ENCODE measurements around the gene IPO13. TPM values are rescaled to one million over a fixed set of nuclear protein-coding genes. Genes with fewer than 3 reads are reported as not detected.

The IPO13 gene
- total and polyA plus RNA-seq, 4 donors = 8.6 to 15.1 (median 10.5) TPM

GRCh38 chr1:43934101-43934985 is 12.4 kb upstream of the IPO13 start:
- Histone ChIP-seq H3K36me3 (ENCODE audit: control insufficient read depth in 4 of 4, insufficient read depth in 3 of 4, low read depth in 1 of 4, low read length in 3 of 4) (peaks cover 0 to 4% (median 0%) of the 10 kb centered on the region in 4 donors), H3K27ac (ENCODE audit: low read depth in 1 of 2, low read length in 2 of 2) (no peak overlapping the region), H3K4me3 (ENCODE audit: low read depth in 1 of 3, low read length in 3 of 3) (no peak overlapping the region), H3K9me3 (ENCODE audit: control insufficient read depth in 4 of 4, low read length in 3 of 4) (no peaks in the 10 kb centered on the region), H3K9ac (ENCODE audit: low read depth in 1 of 2, low read length in 2 of 2) (no peak overlapping the region), H3K27me3 (ENCODE audit: control insufficient read depth in 4 of 4, insufficient read depth in 4 of 4, low read length in 3 of 4) (no peaks in the 10 kb centered on the region), H3K4me1 (ENCODE audit: control insufficient read depth in 4 of 4, insufficient read depth in 4 of 4, low read length in 3 of 4) (peaks cover 10 to 27% (median 15%) of the 10 kb centered on the region in 4 donors)
- no peak for TF ChIP-seq FOXA1 (IDR thresholded peaks at IDR 0.05)
- peak; percentile 69 for TF ChIP-seq CTCF (IDR thresholded peaks at IDR 0.05; ENCODE audit: low read depth, low read length, missing input control)
- no peak for TF ChIP-seq RXRA (IDR thresholded peaks at IDR 0.05)
- no peak for TF ChIP-seq GABPA (IDR thresholded peaks at IDR 0.05 in 1 of 2, conservative IDR thresholded peaks at IDR 0.05 in 1 of 2)
- TF ChIP-seq FOXA2 (IDR thresholded peaks at IDR 0.05) = no peak
- TF ChIP-seq HNF4A (conservative IDR thresholded peaks at IDR 0.05) = no peak
- TF ChIP-seq, protein P1, sequence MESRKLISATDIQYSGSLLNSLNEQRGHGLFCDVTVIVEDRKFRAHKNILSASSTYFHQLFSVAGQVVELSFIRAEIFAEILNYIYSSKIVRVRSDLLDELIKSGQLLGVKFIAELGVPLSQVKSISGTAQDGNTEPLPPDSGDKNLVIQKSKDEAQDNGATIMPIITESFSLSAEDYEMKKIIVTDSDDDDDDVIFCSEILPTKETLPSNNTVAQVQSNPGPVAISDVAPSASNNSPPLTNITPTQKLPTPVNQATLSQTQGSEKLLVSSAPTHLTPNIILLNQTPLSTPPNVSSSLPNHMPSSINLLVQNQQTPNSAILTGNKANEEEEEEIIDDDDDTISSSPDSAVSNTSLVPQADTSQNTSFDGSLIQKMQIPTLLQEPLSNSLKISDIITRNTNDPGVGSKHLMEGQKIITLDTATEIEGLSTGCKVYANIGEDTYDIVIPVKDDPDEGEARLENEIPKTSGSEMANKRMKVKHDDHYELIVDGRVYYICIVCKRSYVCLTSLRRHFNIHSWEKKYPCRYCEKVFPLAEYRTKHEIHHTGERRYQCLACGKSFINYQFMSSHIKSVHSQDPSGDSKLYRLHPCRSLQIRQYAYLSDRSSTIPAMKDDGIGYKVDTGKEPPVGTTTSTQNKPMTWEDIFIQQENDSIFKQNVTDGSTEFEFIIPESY (IDR thresholded peaks at IDR 0.05) = no peak
- TF ChIP-seq HNF4G (IDR thresholded peaks at IDR 0.05) = no peak
- no peak for TF ChIP-seq TAF1 (conservative IDR thresholded peaks at IDR 0.05)
- no peak for TF ChIP-seq NR2F2 (IDR thresholded peaks at IDR 0.05)
- TF ChIP-seq, protein P2, sequence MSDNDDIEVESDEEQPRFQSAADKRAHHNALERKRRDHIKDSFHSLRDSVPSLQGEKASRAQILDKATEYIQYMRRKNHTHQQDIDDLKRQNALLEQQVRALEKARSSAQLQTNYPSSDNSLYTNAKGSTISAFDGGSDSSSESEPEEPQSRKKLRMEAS (IDR thresholded peaks at IDR 0.05) = no peak
- peak; percentile 67 to 72 for TF ChIP-seq RAD21 (IDR thresholded peaks at IDR 0.05)
- TF ChIP-seq, protein P3, sequence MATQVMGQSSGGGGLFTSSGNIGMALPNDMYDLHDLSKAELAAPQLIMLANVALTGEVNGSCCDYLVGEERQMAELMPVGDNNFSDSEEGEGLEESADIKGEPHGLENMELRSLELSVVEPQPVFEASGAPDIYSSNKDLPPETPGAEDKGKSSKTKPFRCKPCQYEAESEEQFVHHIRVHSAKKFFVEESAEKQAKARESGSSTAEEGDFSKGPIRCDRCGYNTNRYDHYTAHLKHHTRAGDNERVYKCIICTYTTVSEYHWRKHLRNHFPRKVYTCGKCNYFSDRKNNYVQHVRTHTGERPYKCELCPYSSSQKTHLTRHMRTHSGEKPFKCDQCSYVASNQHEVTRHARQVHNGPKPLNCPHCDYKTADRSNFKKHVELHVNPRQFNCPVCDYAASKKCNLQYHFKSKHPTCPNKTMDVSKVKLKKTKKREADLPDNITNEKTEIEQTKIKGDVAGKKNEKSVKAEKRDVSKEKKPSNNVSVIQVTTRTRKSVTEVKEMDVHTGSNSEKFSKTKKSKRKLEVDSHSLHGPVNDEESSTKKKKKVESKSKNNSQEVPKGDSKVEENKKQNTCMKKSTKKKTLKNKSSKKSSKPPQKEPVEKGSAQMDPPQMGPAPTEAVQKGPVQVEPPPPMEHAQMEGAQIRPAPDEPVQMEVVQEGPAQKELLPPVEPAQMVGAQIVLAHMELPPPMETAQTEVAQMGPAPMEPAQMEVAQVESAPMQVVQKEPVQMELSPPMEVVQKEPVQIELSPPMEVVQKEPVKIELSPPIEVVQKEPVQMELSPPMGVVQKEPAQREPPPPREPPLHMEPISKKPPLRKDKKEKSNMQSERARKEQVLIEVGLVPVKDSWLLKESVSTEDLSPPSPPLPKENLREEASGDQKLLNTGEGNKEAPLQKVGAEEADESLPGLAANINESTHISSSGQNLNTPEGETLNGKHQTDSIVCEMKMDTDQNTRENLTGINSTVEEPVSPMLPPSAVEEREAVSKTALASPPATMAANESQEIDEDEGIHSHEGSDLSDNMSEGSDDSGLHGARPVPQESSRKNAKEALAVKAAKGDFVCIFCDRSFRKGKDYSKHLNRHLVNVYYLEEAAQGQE (IDR thresholded peaks at IDR 0.05) = no peak
- TF ChIP-seq EGR1 (IDR thresholded peaks at IDR 0.05; ENCODE audit: low read depth in 2 of 2) = no peak
- TF ChIP-seq SP1 (IDR thresholded peaks at IDR 0.05) = no peak
- peak; percentile 76 for DNase-seq (ENCODE audit: low spot score)
- WGBS = 38% methylated on average over 13 of the region's 13 CpGs

Data from liver (tissue), 9 donors.